NCI-H446 (cell line): ENCODE results near the gene PCSK7.
A peak's percentile ranks its signal among the peaks of the same experiment; 100 is the strongest.

Experiments used
- DNase-seq, 2 experiments: peaks; one replicate each; lab custom pipeline; 2025; lab: John Stamatoyannopoulos, UW

The PCSK7 gene

DNA sequence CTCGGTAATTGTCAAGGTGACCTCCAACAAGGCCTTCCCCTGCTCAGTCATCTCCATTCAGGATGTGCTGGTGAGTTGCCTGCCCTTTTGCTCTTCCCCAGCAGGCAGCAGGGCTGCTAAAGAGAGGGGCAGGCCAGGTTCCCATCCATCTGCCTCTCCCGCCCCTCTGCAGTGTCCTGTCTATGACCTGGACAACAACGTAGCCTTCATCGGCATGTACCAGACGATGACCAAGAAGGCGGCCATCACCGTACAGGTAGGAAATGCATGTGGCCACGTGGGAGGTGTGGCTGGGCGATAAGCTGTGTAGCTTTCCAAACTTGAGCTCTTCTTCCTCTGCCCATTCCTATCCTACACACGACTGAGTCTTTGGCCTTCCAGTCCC is 49.3 kb downstream of the PCSK7 start:
- no peak for DNase-seq

DNA sequence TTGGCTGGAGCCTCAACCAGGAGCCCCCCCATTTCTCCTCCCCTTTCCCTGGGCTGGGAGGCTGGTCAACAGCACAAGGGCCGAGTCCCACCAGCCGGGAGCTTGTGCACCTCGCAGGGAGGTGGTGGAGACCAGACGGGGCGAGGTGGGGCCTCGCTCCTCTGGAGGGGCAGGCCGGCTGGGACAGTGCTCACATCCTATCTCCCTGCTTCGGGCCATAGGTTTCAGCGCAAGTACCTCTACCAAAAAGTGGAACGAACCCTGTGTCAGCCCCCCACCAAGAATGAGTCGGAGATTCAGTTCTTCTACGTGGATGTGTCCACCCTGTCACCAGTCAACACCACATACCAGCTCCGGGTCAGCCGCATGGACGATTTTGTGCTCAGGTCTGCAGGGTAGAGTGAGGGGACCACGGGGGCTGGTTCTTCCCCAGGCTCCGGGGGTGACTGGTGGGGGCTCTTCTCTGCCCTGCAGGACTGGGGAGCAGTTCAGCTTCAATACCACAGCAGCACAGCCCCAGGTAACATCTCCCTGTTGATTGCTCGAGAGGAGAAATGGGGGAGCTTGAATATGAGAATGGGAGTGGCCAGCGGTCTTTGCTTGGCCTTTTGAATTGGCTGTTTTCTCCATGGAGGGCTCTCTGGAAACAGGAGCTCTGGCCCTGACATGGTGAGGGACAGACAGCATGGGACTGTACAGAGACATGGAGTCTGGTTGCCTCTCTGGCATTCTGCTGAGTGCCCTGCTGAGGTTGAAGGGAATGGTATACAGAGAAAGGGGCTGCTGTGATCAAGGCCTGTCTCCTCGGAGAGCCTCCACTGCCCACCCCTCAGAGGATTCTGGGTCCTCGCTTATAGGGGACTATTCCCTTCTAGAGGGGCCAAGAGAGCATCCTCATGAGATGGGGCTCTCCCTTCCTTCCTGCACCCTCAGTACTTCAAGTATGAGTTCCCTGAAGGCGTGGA is 50.0 kb downstream of the PCSK7 start:
- DNase-seq, result no peak

DNA sequence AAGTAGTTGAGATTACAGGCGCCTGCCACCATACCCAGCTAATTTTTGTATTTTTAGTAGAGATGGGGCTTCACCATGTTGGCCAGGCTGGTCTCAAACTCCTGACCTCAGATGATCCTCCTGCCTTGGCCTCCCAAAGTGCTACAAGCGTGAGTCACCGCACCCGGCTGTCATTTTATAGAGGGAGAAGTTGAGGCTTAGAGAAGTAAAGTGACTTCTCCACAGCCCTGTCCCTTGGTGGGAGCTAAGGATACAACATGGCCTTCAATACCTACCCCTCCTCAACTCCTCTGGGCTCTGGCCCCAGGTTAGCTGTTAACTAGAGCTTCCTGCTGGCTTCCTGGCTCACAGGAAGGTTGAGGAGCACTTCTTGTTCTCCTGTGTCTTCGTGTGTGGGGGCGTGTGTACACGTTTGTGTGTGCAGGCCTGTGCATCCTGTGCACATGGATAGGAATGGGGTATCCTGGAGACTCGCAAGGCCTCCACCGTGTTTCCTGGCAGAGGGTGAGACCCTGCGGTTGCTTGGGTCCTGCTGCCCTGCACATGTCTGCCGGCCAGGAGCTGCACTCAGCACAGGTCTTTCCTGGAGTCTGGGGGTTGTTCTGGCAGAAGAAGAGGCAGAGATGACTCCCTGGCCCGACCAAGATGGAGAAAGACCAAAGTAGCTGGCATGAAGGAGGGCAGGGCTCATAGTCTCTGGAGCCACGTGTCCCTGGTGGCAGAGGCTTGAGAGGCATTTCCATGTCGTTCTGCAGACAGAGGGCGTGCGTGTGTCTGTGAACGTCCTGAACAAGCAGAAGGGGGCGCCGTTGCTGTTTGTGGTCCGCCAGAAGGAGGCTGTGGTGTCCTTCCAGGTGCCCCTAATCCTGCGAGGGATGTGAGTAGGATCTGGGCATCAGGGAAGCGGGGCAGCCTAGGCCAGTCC is 51.0 kb downstream of the PCSK7 start:
- DNase-seq, result peak in 1 of 2 experiments; percentile 21

DNA sequence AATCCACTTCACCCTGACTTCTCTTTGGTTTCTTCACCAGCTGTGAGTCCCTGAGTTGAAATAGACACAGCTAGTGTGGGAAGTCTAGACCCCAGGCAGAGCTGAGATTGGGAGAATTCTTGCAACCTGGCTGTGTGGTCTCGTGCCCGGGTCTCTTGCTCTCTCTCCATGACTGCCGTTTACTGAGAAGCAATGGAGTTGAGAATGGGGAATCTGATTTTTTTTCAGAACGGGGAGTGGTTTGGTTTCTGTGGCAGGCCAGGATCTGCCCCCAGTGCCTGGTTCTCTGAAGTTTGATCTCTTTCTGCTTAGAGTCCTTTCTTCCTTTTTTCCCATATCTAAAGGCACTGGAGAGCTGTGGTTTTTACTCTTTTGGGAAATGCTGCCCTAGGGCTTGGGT is 51.9 kb downstream of the PCSK7 start:
- DNase-seq, result no peak

DNA sequence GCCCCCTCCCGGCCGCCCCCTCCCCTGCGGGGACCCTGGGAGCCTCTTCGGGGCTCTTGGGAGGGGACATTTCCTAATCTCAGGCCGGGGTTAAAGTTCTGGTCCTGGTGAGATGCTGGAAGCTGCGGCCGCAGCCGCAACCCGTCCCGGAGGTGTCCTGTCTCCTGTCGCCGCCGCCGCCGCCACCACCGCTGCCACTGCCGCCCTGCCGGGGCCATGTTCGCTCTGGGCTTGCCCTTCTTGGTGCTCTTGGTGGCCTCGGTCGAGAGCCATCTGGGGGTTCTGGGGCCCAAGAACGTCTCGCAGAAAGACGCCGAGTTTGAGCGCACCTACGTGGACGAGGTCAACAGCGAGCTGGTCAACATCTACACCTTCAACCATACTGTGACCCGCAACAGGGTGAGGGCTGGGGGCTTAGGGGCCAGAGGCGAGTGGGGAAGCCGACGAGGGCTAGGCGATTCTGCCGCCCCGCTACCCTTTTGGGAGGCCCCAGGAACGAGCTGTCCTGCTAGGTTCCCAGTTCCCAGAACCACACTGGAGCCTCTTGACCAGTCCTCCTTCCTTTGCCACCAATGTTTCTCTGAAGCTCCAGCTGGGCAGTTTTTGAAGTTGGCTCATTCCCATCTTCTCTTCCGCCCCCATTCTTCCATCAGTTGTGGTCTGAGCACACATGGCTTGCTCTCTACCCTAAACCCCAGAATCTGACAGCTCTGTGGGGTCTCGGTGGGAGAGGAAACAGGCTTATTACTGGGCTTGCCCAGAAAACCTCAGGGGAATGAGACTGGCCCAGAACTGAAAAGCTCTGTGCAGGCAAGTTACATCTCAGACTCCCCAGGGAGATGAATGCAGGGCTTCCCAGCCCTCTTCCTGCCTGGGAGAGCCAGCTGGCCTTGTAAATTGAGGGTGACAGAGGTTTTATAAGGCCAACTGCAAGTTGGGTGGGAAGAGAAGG is 52.5 kb downstream of the PCSK7 start:
- DNase-seq, result peak in 1 of 2 experiments; percentile 23

DNA sequence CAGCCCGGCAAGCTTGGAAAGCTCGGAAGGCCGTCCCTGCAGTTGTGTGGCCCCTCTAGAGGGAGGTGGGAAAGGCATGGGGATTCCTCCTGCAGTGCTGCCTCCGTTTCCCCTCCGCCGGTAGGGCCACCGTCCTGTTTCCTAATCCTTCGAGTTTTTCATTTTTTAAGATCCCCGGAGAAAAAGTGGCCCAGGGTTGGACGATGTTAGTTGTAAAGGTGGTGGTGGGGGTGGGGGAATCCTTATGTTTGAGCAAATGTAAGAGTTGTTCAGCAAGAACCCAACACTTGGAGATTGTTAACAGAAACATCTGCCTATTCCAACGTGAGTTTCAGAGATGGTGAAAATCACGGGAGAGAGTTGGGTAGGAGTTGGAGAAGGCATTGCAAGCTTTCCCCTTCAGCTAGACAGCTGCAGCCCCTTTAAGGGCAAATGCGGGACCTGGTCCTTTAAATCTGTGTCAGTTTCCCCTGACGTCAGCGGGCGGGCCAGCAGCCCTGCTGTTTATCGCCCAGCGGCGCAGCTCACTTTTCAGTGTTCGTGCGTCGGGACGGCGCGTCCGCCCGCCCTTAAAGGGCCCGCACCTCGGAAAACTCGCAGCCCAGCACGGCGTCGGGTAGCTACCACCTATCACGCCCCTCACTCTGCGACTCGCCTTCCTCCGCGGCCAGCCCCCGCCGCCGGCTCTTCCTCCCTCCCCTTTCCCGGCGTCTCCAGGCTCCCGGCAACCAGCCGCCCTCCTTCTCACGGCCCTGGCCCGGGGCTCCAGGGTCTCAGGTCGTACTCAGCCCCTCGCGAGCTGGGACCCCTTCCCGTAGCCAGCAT is 53.5 kb downstream of the PCSK7 start, which contains the start of gene SIDT2:
Gene SIDT2, plus strand, starts transcription at position 534 of the 825 bp plus-strand sequence. CDS start 521 bp downstream, outside the sequence.
- DNase-seq, result peak; percentile 74 to 95

DNA sequence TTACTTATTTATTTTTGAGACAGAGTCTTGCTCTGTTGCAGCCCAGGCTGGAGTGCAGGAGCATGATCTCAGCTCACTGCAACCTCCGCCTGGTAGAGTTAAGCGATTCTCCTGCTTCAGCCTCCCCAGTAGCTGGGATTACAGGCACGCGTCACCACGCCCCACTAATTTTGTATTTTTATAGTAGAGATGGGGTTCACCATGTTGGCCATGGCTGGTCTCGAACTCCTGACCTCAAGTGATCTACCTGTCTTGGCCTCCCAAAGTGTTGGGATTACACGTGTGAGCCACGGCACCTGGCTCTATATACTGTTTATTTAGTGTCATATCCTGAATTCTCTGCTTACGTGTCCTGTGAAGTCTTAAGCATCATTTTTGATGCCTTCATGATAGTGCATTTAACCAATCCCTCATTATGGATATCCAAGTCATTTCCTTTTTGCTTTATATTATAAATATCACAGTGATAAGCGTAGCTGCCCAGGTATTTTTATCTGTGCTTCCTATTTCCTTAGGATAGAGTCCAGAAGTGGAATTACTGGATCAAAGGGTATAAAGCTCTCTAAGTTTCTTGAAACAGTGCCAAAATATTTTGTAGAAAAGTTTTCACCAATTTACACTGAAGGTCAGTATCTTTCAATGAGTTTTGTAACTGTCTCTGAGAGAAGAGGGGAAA is 54.2 kb downstream of the PCSK7 start:
- DNase-seq, result no peak

DNA sequence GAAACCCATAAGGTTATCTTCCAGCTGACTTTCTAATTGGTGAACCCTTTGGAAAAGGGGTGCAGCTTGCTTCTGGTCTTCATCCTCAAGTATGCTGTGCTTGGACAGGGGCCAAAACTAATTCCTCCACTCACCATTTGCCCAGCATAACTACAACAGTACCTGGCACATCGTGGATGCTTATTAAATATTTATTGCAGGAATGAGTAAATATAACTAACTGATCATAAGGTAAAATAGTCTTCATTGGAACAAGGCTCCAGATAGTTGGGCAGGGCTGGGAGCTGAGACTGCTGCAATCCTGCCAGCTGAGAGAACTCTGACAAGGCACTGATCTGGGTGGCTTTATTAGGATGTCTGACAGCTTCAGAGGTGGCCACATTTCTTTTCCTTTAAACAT is 55.7 kb downstream of the PCSK7 start:
- no peak for DNase-seq

DNA sequence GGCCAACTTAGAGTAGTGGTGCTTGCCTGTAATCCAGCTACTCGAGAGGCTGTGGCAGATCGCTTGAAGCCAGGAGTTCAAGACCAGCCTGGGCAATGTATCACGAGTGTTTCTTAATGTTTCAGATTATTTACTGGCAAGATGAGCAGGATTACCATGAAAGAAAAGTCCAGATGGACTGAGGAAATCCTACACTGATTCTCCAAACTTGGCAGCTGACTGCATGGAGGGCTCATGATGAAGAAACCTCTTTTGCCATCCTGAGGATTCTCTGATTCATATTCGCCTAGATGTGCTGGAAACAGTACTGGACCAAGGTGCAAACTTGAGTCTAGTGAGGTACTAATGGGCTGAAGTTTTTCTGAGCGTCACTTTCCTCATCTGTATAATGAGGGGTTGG is 56.1 kb downstream of the PCSK7 start:
- DNase-seq, result no peak

DNA sequence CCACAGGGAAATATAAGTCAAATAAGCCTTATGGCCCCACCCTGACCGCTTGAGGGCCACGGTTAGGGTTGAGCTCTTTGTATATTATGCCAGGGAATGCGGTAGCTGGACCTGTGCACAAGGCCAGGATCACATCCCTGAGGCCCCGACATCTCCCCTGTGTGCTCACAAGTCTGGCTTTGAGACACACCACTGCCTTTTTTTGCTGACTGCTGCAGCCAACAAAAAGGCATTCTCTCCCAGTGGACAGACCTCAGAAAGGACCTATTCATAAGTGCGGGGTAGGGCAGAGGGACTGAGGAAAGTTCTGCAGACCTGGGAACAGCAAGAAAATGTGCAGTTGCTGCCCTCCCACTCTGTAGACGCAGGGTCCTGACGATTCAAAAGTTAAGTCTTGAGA is 56.8 kb downstream of the PCSK7 start:
- DNase-seq, result no peak

DNA sequence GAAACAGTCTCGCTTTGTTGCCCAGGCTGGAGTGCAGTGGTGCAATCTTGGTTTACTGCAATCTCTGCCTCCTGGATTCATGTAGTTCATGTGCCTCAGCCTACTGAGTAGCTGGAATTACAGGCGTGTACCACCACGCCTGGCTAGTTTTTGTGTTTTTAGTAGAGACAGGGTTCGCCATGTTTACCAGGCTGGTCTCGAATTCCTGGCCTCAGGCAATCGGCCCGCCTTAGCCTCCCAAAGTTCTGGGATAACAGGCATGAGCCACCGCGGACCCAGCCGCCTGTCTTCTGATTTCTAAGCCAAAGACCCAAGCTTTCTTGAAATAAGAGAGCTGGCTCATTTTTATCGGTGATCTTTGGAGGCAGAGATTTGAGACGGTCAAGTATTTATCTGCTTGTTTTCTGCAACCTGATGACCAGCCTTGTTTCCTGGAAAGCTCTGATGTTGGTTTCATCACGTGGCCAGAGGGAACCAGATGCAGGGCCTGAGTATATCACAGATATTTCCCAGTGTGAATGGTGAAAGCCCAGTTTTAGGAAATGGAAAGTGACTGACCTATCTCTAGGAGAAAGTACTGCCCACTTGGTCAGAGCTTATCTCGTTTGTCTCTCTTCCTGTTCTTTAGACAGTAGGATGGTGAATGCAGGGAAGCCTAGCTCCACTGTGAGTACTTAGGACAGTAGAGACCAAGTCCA is 59.0 kb downstream of the PCSK7 start:
- no peak for DNase-seq

DNA sequence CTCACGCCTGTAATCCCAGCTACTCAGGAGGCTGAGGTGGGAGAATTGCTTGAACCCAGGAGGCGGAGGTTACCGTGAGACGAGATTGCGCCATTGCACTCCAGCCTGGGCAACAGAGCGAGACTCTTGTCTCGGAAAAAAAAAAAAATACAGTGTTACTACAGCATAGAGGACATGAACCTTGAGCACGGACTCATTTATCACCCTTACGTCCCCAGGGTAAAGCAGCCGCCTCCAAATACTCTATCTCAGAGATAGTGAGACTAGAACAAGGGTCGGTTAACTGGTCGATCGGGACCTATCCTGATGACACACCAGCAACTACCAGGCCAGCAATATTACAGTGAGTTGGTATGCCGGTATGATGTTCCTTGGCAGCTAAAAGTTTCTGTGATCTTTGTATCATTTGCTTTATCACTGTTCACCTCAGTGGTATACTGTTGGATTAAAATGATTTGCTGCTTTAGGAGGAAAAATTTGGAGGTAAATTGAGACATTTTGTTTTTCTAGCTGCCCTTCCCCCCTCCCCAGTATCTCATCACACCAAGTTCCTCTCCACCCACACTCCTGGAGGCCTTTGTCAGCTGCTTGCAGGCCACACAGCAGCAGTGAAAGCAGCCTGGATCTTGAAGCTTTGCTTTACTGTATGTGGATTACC is 60.3 kb downstream of the PCSK7 start:
- no peak for DNase-seq

DNA sequence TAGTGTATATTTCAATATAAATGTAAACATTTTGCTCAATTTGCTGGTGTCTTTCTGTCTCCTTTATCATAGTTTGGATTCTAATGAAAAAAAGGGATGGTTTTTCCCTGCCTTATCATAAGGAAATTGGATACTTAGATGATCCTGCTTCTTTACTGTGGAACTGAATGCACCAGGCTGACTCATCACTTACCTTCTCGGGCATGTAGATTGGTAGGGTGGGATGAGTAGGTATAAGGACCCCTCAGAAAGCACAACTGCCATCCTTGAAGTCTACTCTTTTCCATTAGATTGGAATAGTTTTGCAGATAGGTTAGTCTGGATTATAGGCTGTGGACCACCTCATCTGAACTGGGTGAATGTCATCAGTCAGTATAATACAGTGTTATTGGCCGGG is 60.9 kb downstream of the PCSK7 start:
- no peak for DNase-seq

DNA sequence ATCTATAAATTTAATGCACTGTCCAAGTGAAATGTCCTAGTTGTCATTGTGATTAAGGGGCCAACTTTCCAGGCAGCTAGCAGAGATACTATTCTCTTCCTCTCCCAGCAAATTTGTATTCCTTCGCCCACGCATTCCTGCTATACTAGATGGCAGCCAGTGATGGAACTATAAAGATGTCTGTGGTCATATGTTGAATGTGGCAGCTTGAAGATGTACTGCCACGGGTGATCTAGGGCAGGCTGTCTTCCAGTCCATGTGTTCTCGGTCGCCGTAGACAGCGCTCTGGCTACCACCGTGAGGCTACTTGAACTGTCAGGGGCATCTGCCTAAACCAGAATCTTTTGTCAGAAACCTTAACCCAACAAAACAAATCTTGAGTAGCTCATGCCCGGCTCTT is 61.7 kb downstream of the PCSK7 start:
- DNase-seq, result no peak

DNA sequence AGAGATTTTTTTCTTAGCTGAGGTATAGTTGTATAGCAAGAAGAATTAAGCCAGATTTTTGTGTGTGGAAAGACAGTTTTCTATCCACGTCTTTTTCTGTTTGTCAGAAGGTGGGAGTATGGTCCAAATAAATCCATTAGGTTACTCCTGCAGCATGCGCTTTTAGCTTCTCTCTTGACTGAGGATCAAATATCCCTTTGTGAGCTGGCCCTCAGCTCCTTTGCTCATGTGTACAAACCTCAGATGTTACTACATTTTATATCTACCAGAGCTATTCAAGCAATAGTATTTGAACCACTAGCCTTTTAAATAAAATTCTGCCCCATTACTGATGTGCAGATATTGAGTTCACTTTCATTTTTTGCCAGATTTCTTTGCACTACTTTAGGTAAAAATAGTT is 62.1 kb downstream of the PCSK7 start:
- no peak for DNase-seq

DNA sequence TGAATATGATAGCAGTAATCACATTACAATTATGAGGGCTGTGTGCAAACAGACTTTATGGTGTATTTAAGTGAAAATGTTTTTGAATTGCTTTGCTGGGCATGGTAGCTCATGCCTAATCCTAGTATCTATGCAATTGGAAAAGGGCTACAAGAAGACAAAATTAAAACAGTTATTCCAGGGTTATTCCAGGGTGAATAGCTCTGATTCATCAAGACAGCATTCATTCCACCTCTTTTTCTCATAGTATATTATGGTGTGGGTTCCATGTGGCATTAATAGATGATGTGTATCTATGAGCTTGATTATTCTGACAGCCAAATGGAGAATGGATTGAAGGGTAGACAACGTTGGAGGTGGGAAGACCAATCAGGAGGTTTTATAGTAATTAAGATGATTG is 65.4 kb downstream of the PCSK7 start:
- no peak for DNase-seq

DNA sequence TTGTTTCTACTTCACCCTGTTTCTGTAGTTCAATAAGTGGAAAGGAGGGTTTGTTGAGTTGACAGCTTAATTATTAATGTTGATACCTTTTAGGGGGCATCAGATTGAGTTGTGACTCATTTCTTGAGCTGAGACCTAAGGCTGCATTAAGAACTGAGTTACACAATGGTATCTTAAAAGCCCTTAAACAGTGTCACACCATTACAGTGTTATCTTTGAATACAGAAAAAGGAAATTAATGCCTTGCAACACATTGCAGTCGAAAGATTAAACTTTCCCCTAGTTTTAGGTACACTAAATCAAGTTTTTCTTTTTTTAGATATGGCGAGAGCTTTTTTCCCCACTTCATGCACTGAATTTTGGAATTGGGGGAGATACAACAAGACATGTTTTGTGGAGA is 71.0 kb downstream of the PCSK7 start:
- no peak for DNase-seq

DNA sequence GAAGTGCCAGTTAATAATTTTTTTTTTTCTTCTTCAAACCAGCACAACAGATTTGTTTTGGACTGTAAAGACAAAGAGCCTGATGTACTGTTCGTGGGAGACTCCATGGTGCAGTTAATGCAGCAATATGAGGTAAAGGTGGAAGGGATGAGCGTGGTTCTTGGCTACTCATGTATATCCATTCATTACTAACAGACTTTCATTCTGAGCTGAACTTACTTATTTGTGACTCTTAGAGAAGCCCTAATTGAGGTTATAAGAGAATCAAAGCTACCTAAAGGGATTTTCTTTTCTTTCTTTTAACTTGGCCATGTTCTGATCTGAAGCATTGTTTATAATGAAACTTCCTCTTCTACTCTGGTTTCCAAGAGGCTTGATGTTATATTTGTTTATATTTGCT is 72.0 kb downstream of the PCSK7 start:
- DNase-seq, result no peak

DNA sequence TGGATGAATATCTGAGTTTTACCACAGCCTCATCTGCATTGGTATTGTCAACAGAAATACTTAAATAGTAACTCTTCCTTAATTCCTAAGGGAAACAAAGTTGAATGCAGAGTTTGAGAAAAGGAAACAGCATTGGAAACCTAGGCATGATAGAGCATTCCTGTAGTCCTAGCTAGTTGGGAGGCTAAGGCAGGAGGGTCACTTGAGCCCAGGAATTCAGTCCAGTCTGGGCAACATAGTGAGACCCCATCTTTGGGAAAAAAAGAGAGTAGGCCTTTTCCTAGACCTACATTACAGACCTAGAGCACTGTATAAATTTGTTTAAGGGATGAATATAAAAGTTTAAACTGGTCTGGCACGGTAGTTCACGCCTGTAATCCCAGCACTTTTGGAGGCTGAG is 74.4 kb downstream of the PCSK7 start:
- DNase-seq, result no peak
